ENCODE results near the gene POU2AF2. TPM values are rescaled to one million over a fixed set of nuclear protein-coding genes. Genes with fewer than 3 reads are reported as not detected.
A peak's percentile ranks its signal among the peaks of the same experiment; 100 is the strongest.

The POU2AF2 gene
- total RNA-seq, 6 experiments from 2014 or later = not detected

DNA sequence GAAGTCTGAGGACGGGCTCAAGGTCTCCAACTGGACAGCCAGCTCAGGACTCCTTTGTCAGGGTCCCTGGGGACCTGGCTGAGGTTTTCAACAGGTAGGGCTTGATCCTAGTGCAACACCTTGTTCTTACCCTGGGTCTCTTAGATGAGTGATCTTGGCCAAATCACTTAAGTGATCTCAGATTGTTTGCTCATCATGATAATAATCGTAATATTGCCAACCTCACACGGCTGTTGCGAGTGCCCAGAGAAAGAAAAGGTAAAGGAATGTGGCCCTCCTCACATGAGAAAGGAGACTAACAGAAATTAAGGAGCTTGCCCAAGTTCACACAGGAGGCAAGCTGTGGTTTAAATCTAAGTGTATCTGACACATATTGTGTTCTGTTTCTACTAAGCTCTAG lies 81.3 kb downstream of the POU2AF2 start:
- H3K36me3 ChIP-seq = no peaks in the 10 kb centered on the region
- ATAC-seq (no peak), DNase-seq (no peak)
- H3K9me3 ChIP-seq = no peaks in the 10 kb centered on the region
- 75% methylated on average over 4 of the region's 4 CpGs for WGBS (ENCODE audit: insufficient coverage, low coverage, low lambda C conversion rate, missing lambda C conversion rate)
- no peak overlapping the region for H3K27ac ChIP-seq
- H3K27me3 ChIP-seq = no peaks in the 10 kb centered on the region
- TF ChIP-seq POLR2A (IDR thresholded peaks at IDR 0.05) (no peak), CTCF (IDR thresholded peaks at IDR 0.05) (no peak)
- H3K4me3 ChIP-seq = no peak overlapping the region
- peaks cover 0 to 38% (median 16%) of the 10 kb centered on the region in 4 donors for H3K4me1 ChIP-seq
- intact Hi-C loops (cut with DNase I) = no loop called here

- peak; percentile 38 to 62 (median 52) for ATAC-seq
- no peaks in the 10 kb centered on the region for H3K9me3 ChIP-seq
- peaks cover 0 to 43% (median 20%) of the 10 kb centered on the region in 4 donors for H3K4me1 ChIP-seq
- peak in 2 of 3 donors; percentile 21 to 65 for DNase-seq
- no peak overlapping the region for H3K4me3 ChIP-seq
- H3K27me3 ChIP-seq = no peaks in the 10 kb centered on the region
- 65% methylated on average over 6 of the region's 8 CpGs for WGBS (ENCODE audit: insufficient coverage, low coverage, low lambda C conversion rate, missing lambda C conversion rate)
- intact Hi-C loops (cut with DNase I) = no loop called here
- no peaks in the 10 kb centered on the region for H3K36me3 ChIP-seq
- no peak for TF ChIP-seq POLR2A (IDR thresholded peaks at IDR 0.05)
- no peak for TF ChIP-seq CTCF (IDR thresholded peaks at IDR 0.05)
- no peak overlapping the region for H3K27ac ChIP-seq
Measured at GRCh38 chr11:111327908-111328624, 82.5 kb downstream of the POU2AF2 start.

DNA sequence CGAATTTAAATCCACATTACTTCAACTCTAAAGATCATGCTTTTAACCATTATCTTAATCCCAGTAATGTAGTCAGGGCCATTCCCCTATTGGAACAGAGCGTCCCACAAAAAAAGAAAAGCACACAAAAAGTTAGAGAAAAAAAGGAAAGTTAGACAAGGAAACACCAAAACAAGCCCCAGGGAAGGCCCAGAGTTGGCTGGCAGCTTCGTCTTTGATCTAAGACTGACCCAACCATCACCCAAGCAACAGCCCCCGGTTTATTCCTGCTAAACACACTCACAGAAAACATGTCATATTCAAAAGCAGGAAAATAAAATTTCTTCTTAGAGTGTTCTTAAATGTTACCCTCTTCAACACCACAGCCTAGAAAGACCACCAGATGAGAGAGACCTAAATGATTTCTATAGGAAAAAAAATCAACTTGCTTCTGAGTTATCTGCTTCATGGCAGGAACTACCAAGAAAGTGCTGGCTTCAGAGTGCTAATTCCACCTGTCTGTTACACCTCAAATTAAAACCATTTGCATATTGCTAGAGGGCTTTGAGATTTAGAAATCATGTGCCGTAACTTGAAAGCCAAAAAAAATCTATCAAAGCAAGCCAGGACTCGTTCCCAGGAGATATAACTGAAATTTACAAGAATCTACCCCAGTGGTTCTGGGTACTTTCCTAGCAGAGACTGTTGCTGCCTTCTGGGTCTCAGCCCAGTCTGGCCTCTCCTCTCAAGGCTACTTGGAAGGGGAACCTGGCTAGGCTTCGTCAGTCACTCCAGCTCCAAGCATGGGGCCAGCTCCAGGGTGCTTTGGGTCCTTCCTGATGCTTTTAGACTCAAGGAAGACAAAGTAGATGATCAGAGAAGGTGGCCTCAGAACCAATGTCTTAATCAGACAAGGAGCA lies 84.0 kb downstream of the POU2AF2 start:
- Histone ChIP-seq H3K4me3 (no peak overlapping the region), H3K36me3 (no peaks in the 10 kb centered on the region), H3K4me1 (peaks cover 0 to 54% (median 23%) of the 10 kb centered on the region in 4 donors), H3K27ac (peak overlapping the region in 2 of 3 donors; percentile 6 to 52), H3K27me3 (no peaks in the 10 kb centered on the region), H3K9me3 (no peaks in the 10 kb centered on the region)
- TF ChIP-seq CTCF (IDR thresholded peaks at IDR 0.05) = no peak
- TF ChIP-seq POLR2A (IDR thresholded peaks at IDR 0.05) = no peak
- ATAC-seq = no peak
- intact Hi-C loops (cut with DNase I) = no loop called here
- 81% methylated on average over 6 of the region's 7 CpGs for WGBS (ENCODE audit: insufficient coverage, low coverage, low lambda C conversion rate, missing lambda C conversion rate)
- no peak for DNase-seq

DNA sequence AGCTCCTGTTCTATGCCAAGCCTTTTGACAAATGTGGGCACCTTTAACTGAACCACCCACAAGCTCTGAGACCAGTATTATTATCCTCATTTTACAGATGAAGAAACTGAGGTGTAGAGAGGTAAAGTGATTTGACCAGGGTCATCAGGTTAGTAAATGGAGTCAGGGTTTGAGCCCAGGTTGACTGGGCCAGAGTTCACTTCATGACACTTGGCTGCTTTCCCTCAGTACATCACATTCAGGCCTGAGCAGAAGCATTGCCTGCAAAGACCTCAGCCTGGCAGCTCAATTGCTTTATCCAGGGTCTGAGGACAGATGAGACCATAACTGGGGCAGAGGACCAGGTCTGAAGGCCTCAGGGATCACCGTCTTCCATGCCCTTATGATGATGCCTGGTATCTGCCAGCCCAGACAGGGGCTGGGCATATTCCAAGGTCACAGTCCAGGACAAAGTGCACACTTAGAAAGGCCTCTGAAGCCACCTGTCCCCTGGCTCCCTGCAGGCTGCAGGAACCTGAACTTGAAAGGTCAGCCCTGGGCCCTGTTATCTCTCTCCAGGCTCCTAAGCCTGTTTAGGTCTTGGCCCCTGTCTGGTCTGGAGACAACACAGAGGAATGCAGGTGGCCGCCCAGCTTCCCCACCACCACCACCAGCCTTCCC lies 84.8 kb downstream of the POU2AF2 start:
- Histone ChIP-seq H3K36me3 (no peaks in the 10 kb centered on the region), H3K27me3 (no peaks in the 10 kb centered on the region), H3K27ac (peak overlapping the region in 2 of 3 donors; percentile 6 to 52), H3K4me1 (peaks cover 0 to 60% (median 26%) of the 10 kb centered on the region in 4 donors), H3K9me3 (no peaks in the 10 kb centered on the region), H3K4me3 (no peak overlapping the region)
- no peak for TF ChIP-seq POLR2A (IDR thresholded peaks at IDR 0.05)
- no peak for TF ChIP-seq CTCF (IDR thresholded peaks at IDR 0.05)
- intact Hi-C loops (cut with DNase I) = no loop called here
- WGBS (ENCODE audit: insufficient coverage, low coverage, low lambda C conversion rate, missing lambda C conversion rate) = no CpG with 5 or more reads among the region's 2 CpGs
- DNase-seq (peak in 2 of 3 donors; percentile 68 to 72), ATAC-seq (peak; percentile 49 to 61 (median 56))
